Tibial nerve (tissue), 4 donors: ENCODE data around the gene PRICKLE2. TPM values are rescaled to one million over a fixed set of nuclear protein-coding genes. Genes with fewer than 3 reads are reported as not detected.
A peak's percentile ranks its signal among the peaks of the same experiment; 100 is the strongest.

Source experiments
- DNase-seq, 2 donors: peaks; one replicate each; pipeline ENCODE4 v3.0.0-alpha.2; 2019; ENCODE audit warnings: low spot score in 2 of 2
- H3K27ac ChIP-seq, 4 donors: fragments of 200-600 bp; sonication (generic) in 3 of 4; one replicate each; pipeline ENCODE4 v1.5.1; 2017 to 2019; ENCODE audit warnings: mild to moderate bottlenecking in 1 of 4
- H3K27me3 ChIP-seq, 2 donors: fragments of 200-600 bp; sonication (generic) in 1 of 2; one replicate each; pipeline versions ENCODE4 v1.5.1 to v1.6.0; 2017 to 2019
- H3K36me3 ChIP-seq, 3 donors: fragments of 200-600 bp; sonication (generic); one replicate each; pipeline ENCODE4 v1.5.1; 2018 to 2019
- H3K4me1 ChIP-seq, 4 donors: fragments of 200-600 bp; sonication (generic) in 3 of 4; one replicate each; pipeline ENCODE4 v1.5.1; 2017 to 2019
- H3K4me3 ChIP-seq, 4 donors: fragments of 200-600 bp; sonication (generic) in 3 of 4; one replicate each; pipeline ENCODE4 v1.5.1; 2017 to 2019; ENCODE audit warnings: mild to moderate bottlenecking in 1 of 4, moderate library complexity in 1 of 4
- H3K9me3 ChIP-seq, 4 donors: fragments of 200-600 bp; sonication (generic) in 3 of 4; one replicate each; pipeline ENCODE4 v1.5.1; 2017 to 2019
- CTCF ChIP-seq, 5 experiments: fragments of 200-600 bp in 3 of 5; fragments of 450-650 bp in 2 of 5; sonication (generic) in 3 of 5; IDR thresholded peaks; one replicate each; pipeline ENCODE4 v1.5.1; 2016 to 2019; ENCODE audit warnings: antibody characterized with exemption in 5 of 5, mild to moderate bottlenecking in 3 of 5, moderate library complexity in 2 of 5
- EP300 ChIP-seq, 2 donors: sonication (generic); formaldehyde crosslinking; IDR thresholded peaks; one replicate each; pipeline ENCODE4 v1.6.1; 2017; ENCODE audit warnings: antibody characterized with exemption in 2 of 2, mild to moderate bottlenecking in 1 of 2
- POLR2A ChIP-seq, 2 donors: fragments of 450-650 bp; IDR thresholded peaks; one replicate each; pipeline ENCODE4 v1.6.1; 2017; ENCODE audit warnings: antibody characterized with exemption in 2 of 2, mild to moderate bottlenecking in 2 of 2, moderate library complexity in 2 of 2
- WGBS, 2 donors: methylation state at CpG; one replicate each; pipeline ENCODE4 v1.1.5; 2018; 5-methylcytosine and 5-hydroxymethylcytosine counted together
- total RNA-seq, 4 donors: library from RNA; depleted of rRNA; stranded (reverse); fragments of >200 nt; gene quantifications; one replicate each; pipeline ENCODE4 v1.1.0, GENCODE V29; 2016

PRICKLE2 gene
- total RNA-seq, 4 donors from 2014 or later: 24.5 to 39.1 (median 35.2) TPM

DNA sequence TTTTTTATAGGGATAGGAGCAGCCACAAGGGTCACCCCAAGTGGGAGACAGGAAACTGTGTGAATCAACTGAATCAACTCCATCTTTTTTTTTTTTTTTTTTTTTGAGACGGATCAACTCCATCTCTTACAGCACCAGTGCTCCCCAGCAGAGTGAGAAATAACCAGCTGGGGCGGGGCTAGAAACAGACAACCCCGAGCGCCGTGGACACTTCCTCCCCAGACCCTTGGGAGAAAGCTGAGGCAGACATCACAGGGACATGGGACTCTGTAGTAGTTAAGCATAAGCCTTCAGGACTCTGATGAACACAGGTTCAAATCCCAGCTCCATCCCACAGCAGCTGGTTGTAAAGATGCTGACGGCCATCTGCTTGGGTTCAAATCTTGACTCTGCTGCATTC, 75.4 kb downstream of the PRICKLE2 start:
- Histone ChIP-seq H3K36me3 (peaks cover 0 to 73% (median 3%) of the 10 kb centered on the region in 3 donors), H3K4me1 (peaks cover 0 to 26% (median 18%) of the 10 kb centered on the region in 4 donors), H3K27ac (peak overlapping the region in 3 of 4 donors; percentile 68 to 82 (median 81)), H3K4me3 (no peak overlapping the region), H3K27me3 (no peaks in the 10 kb centered on the region), H3K9me3 (peaks cover 0 to 9% (median 0%) of the 10 kb centered on the region in 4 donors)
- TF ChIP-seq POLR2A (IDR thresholded peaks at IDR 0.05) (no peak), CTCF (IDR thresholded peaks at IDR 0.05) (no peak), EP300 (IDR thresholded peaks at IDR 0.05) (no peak)
- 66 to 83% methylated on average over 6 of the region's 6 CpGs for WGBS, 2 donors
- DNase-seq: no peak

DNA sequence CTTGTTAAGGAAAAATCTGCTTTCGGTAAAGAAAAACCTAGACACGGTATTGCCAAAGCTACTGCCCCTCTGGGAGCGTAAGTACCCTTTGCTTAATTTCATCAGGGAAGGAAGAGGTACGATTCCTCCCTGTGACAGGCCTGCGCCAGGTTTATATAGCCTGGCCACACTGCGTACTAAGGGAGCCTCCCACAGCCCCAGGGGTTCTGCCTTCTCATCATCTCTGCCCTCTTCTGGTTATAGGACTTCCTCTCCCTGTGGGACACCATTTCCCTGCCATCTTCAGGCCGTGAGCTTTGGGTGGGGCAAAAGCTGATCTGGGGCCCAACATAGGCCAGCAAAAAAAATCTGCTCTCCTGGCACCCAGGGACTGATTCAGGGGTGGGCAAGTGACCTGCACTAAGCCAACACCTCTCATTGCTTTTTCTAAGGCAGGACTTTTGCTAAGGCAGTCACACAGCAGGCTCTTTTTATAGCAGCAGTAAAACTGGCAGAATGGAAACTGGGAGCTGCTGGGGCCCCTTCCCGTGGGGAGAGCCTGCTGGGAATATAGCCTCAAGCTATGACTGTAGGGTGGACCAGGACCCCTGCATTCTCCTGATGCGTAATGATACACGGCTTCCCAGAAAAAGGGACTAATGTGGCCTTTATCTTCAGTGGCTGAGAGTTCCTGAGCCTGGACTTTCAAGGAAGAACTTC, 76.2 kb downstream of the PRICKLE2 start:
- no peak for TF ChIP-seq CTCF (IDR thresholded peaks at IDR 0.05)
- no peak for TF ChIP-seq EP300 (IDR thresholded peaks at IDR 0.05)
- TF ChIP-seq POLR2A (IDR thresholded peaks at IDR 0.05): no peak
- peak overlapping the region in 1 of 4 donors; percentile 81 for H3K27ac ChIP-seq
- peaks cover 0 to 9% (median 0%) of the 10 kb centered on the region in 4 donors for H3K9me3 ChIP-seq
- no peak for DNase-seq
- H3K27me3 ChIP-seq: no peaks in the 10 kb centered on the region
- WGBS, 2 donors: 81 to 83% methylated on average over 10 of the region's 10 CpGs
- no peak overlapping the region for H3K4me3 ChIP-seq
- peaks cover 0 to 67% (median 3%) of the 10 kb centered on the region in 3 donors for H3K36me3 ChIP-seq
- peaks cover 0 to 34% (median 21%) of the 10 kb centered on the region in 4 donors for H3K4me1 ChIP-seq

GRCh38 chr3:64147211-64147610, 78.1 kb downstream of the PRICKLE2 start:
- Histone ChIP-seq H3K27ac (no peak overlapping the region), H3K9me3 (peaks cover 0 to 5% (median 0%) of the 10 kb centered on the region in 4 donors), H3K4me3 (no peak overlapping the region), H3K27me3 (no peaks in the 10 kb centered on the region), H3K4me1 (peaks cover 0 to 45% (median 26%) of the 10 kb centered on the region in 4 donors), H3K36me3 (peaks cover 0 to 53% (median 3%) of the 10 kb centered on the region in 3 donors)
- DNase-seq: no peak
- TF ChIP-seq CTCF (IDR thresholded peaks at IDR 0.05) (no peak), POLR2A (IDR thresholded peaks at IDR 0.05) (no peak), EP300 (IDR thresholded peaks at IDR 0.05) (no peak)
- 93 to 96% methylated on average over 12 of the region's 13 CpGs for WGBS, 2 donors

DNA sequence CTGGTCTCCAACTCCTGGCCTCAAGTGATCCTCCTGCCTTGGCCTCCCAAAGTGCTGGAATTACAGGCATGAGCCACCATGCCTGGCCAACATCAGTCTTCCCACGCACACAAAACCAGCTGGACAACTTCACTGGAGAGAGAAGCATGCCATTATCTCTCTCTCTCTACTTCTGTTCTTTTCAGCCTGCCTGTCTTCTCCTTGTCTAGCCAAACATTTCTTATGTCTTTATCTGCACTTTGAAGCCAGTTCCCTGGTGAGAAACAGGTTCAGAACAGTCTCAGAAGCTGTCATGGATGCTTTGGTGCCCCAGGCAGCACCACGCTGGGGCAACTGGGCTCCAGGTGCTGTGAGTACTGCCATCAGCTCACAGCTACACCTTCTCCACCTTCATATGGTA, 79.8 kb downstream of the PRICKLE2 start:
- peak overlapping the region in 2 of 4 donors; percentile 29 to 53 for H3K27ac ChIP-seq
- no peak for DNase-seq
- H3K4me1 ChIP-seq: peaks cover 0 to 40% (median 14%) of the 10 kb centered on the region in 4 donors

More for the DNA sequence above, 79.8 kb downstream of the PRICKLE2 start:
- Histone ChIP-seq H3K4me3 (no peak overlapping the region), H3K27me3 (no peaks in the 10 kb centered on the region), H3K36me3 (peaks cover 0 to 41% (median 3%) of the 10 kb centered on the region in 3 donors), H3K9me3 (no peaks in the 10 kb centered on the region)
- TF ChIP-seq EP300 (IDR thresholded peaks at IDR 0.05): no peak
- no peak for TF ChIP-seq POLR2A (IDR thresholded peaks at IDR 0.05)
- TF ChIP-seq CTCF (IDR thresholded peaks at IDR 0.05): no peak
- 98% methylated on average over 2 of the region's 2 CpGs for WGBS, 2 donors
